HG03432 (cell line): ENCODE data around the gene KSR1.
"Not testable (repeated sequence)": the region's sequence is repeated elsewhere in the genome, so short reads cannot be mapped to it uniquely, and the experiment has no call there.

Experiments used
- ATAC-seq: cut with Tn5 transposase; IDR thresholded peaks from one replicate; pipeline ENCODE4 v1.9.1; 2021; ENCODE audit warnings: mild to moderate bottlenecking, moderate library complexity; ENCODE audit not compliant: unreplicated experiment

KSR1 gene

DNA sequence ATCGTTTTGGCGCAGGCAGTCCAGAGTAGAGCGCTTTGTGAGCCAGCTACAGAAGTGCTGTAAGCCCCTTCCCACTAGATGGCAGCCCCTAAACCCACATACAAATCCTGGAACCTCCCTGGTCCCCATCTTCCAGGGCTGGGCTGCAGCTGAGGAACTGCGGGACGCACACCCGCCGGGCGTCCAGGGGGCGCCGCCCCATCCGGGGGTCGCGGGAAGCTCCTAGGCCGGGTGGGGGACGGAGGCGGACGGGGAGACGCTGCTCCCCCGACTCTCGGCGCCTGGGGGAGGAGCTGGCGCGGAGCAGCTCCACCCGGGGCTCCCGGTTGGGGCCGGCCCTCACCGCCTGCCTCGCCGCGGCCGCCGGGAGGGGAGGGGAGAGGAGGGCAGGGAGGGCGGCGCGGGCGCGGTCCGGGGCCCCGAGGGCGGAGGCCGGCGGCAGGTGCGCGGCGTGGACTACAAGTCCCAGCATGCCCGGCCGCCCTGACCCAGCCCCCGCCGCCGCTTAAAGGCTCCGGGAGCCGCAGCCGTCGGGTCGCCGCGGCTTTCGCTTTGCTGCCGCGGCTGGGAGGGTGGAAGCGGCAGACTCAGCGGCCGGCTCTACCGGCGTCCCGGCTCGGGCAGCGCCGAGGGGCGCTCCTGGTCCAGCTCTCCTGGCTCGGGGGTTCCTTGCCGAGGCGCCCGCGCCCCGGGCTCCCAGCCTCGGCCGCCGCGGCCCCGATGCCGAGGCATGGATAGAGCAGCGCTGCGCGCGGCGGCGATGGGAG is at the start of gene KSR1:
Gene KSR1 (plus strand): TSS at position 535 of the 767 bp plus-strand sequence. CDS start 196 bp downstream, at position 731.
- ATAC-seq: peak; percentile 91

GRCh38 chr17:27407916-27408864 is 48.1 kb upstream of the KSR1 start:
- no peak for ATAC-seq

GRCh38 chr17:27408891-27409290 is 47.4 kb upstream of the KSR1 start:
- ATAC-seq: no peak

DNA sequence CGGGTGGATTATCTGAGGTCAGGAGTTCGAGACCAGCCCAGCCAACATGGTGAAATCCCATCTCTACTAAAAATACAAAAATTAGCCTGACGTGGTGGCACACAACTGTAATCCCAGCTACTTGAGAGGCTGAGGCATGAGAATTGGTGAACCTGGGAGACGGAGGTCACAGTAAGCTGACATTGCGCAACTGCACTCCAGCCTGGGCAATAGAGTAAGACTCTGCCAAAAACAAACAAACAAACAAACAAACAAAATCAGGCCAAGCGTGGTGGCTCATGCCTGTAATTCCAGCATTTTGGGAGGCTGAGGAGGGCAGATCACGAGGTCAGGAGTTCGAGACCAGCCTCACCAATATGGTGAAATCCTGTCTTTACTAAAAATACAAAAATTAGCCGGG is 44.1 kb upstream of the KSR1 start:
- not testable (repeated sequence) for ATAC-seq

DNA sequence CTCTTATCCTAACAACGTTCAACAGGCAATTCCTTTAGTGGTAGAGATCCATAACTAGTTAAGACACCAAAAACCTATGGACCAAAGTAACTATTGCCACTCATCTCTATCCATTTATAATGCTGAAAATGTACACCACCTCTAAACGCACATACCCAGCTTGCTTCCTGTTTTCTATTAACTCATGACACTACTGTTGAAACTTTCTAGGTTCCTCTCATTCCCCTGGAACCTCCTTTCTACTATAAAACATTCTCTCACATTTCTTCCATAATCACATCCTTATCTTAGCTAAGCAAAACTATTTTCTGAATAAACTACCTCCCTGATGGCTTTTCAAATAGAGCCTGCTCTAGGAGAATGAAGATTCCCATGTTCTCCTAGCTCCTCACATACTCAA is 42.9 kb upstream of the KSR1 start:
- no peak for ATAC-seq

GRCh38 chr17:27413792-27414191 is 42.5 kb upstream of the KSR1 start:
- no peak for ATAC-seq

DNA sequence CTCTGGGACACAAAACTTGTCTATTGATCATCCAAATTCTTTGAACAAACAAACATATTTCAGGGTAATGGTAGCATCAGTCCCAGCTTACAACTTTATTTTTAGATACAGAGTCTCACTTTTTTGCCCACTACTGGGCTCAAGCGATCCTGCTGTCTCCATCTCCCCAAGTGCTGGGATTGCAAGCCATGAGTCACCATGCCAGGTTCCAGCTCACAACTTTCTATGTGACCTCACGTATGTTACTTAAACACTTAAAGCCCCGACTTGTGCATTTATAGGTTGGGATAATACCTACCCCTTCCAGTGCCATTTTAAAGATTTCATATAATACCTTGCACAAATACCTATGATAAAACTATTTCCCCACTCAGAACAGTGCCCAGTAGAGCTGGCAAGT is 42.0 kb upstream of the KSR1 start:
- ATAC-seq: no peak

GRCh38 chr17:27414694-27415093 is 41.6 kb upstream of the KSR1 start:
- ATAC-seq: no peak

DNA sequence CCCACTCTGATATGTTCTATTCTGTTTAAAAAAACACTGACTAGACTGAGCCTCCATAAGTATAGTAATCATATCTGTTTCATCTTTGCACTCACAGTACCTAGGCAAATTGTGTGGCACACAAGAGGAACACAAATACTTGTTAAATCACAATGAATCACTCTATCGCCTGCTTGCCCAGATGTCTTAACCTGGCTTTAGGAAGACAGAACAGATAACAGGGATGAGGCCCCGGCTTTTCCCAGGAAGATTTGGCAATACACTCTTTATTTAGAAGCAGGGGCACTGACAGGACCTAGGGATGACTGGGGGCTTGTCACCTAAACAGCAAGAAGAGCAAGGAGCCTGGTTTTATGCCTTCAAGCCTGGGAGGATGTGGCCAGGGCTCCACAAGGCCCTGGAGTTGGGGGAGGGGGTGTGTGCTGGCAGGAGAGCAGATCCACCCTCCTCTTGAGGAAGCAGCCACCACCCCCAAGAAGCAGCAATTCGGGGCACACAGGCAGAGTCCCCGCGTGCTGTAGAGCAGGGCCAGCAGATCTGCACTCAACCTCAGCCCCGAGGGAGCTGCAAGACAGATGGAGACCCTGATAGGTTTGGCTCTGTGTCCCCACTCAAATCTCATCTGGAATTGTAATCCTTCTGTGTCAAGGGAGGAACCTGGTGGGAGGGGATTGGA is 41.0 kb upstream of the KSR1 start:
- ATAC-seq: no peak

DNA sequence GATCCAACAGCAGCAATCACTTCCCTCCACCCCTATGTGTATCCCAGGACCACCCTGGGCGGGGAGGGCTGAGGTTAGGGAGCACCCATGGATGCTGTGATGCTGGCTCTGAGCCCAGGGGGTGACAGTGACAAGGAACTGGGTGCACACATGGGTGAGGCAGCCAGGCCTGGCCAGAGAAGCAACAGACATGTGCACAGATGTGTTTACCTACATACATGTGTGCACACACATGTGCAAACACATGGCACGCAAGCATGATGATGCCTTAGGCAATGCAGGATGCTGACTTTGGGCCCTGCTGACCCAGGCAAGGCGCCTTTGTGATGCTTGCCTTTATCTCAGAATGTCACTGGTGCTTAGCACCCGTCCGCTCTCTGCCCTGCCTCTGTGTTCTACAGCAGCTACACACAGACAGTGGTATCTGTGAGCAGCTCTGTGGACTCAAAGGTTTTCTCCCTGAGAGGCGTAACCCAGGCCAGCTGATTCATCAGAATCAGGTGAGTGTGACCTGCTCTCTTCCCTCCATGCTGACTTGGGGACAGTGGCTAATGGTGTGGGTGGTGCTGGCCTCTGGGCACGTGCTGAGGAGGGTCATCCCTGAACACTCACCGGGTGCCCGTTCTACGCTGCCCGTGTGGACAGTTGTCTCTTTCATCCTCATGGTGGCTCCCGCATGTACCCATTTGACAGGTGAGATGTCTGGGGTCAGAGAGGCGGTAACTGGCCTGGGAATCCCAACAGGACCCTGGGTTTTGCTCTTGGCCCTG is 38.5 kb upstream of the KSR1 start:
- ATAC-seq: no peak

DNA sequence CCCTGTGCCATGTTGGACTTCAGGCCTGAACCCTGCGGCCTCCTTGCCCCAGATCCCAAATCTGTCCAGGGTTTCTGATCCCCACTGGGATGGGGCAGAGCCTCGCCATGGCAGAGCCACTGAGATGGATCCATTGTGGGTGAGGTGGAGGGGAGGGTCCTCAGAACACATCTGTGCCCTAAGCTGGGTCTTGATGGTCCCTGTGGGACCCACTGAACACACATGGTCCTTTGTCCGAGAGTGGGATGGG is 38.0 kb upstream of the KSR1 start:
- no peak for ATAC-seq

DNA sequence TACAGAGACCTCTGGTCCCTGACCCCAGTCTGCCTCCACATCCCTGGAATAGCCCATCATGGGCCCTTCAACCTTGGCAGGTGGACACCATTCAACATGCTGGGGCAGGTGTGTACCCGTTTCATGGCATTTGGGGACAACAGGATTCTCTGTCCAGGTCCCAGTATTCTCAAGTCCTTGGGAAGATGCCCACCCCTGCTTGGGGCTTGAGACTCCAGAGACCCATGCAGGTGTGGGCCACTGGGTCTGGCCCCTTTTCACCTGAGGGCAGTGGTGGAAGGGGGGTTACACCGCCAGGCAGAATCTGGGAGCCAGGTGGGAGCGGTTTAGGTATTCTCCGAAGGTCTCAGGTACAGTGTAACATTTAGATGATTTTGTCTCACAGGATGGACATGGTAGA is 37.1 kb upstream of the KSR1 start:
- ATAC-seq: no peak

DNA sequence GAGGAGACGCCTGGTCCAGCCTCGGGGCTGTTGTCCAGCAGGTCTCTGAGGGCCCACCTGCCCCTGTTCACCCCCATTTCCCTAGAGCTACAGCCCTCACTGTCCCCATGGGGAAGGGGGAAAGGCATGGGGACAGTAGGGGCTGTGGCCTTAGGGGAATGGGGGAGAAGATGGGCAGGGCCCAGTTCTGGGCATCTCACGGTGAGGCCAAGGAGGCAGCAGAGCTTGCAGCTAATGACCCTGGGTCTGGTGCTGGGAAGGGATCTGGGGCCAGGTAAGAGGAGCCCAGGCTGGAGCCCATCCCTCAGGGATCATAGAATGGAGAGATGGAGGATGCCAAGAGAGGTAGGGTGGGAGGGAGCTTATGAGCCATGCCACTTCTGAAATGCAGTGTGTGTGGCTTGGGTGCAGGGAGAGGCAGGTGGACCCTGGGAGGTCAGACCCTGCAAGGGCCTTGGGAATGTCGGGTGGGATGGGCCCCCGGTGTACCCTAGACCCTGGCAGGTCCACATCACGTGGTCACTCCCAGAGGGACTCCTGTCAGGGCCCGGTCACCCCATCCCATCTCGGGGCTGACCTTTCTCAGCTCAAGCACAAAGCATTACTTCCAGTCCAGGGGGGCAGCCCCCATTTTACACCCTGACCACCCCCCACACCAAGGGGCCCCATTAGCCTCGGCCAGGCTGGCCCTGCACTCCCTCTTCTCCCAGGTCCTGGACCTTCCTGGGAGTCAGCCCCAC is 35.9 kb upstream of the KSR1 start:
- no peak for ATAC-seq

GRCh38 chr17:27421111-27421510 is 35.1 kb upstream of the KSR1 start:
- no peak for ATAC-seq

DNA sequence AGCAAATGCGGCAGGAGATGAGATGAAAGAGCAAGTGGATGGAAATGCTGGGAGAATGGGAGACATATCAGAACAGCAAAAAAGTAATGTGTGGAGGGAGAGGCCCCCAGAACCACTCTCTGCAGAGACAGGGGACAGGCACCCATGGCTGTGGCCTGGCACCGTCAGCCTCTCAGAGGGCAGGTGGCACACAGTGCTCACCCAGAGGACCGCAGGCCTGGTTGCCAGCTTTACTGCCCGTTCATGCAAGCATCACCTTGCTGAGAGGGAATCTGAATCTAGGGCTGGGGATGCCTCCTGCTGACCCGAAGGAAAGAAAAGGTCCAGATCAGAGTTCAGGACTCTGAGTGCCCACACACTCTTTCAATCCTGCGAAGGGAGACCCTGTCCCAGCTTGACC is 34.6 kb upstream of the KSR1 start:
- ATAC-seq: not testable (repeated sequence)

- no peak for ATAC-seq
Observed at GRCh38 chr17:27422601-27423000, 33.6 kb upstream of the KSR1 start.

DNA sequence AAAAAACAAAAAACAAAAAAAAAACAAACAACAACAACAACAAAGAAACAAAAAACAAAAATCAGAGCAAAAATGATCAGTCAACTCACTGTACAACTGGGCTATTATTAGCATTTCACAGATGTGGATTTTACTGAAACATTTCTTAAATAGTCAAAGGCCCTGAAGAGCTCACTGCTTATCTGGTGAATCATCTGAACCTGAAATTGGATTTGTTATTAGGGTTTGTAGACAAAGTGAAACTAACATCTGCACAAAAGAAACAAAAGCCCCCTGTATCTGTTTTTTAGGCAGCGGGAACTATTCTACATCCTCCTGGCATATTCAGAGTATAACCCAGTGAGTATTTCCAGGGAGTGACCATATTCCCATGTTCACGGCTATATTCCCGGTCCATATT is 32.6 kb upstream of the KSR1 start:
- ATAC-seq: no peak

DNA sequence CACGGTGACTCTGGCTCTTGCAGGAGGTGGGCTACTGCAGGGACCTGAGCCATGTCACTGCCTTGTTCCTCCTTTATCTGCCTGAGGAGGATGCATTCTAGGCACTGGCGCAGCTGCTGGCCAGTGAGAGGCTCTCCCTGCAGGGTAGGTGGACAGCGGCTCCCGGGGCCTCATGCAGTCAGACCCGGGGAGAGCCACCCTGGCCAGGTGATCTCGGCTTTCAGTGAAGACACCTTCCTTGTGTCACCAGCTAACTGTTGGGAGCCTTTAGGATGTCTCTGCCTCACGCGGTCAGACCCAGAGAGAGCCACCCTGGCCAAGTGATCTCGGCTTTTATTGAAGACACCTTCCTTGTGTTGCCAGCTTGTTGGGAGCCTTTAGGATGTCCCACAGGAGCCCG is 31.7 kb upstream of the KSR1 start:
- no peak for ATAC-seq

DNA sequence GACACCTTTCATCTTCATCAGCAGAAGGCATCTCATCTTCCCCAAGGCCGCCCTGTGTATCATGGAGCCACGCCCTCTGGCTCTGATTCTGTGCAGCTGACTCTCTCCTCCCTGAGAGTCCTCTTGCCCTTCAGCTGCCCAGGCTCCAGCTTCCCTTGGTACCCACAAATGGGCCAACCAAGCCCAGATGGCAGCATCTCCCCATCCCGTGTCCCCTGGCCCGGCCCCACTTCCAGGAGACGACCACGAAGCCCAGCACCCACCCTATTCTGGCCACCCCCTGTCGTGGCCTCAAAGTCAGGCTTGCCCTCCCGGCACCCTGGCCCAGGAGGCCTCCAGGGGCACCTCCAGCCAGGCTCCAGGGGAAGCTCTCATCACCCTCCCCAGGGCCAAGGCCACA is 31.3 kb upstream of the KSR1 start:
- ATAC-seq: no peak

- not testable (repeated sequence) for ATAC-seq
Observed at GRCh38 chr17:27425571-27425970, 30.7 kb upstream of the KSR1 start.
